Tibial nerve (tissue), 3 donors: Measurements from ENCODE around the gene RPEL1.

Experiments
- POLR2A ChIP-seq, 2 donors: fragments of 450-650 bp; IDR thresholded peaks; one replicate each; pipeline ENCODE4 v1.6.1; 2017; ENCODE audit warnings: antibody characterized with exemption in 2 of 2, mild to moderate bottlenecking in 2 of 2, moderate library complexity in 2 of 2
- TF ChIP-seq, protein P1 (sequence below), 5 experiments: fragments of 200-600 bp in 3 of 5; fragments of 450-650 bp in 2 of 5; sonication (generic) in 3 of 5; IDR thresholded peaks; one replicate each; pipeline ENCODE4 v1.5.1; 2016 to 2019; ENCODE audit warnings: antibody characterized with exemption in 5 of 5, mild to moderate bottlenecking in 3 of 5, moderate library complexity in 2 of 5

GRCh38 chr10:103199488-103199887, 46.2 kb upstream of the RPEL1 start:
- TF ChIP-seq, protein P1, sequence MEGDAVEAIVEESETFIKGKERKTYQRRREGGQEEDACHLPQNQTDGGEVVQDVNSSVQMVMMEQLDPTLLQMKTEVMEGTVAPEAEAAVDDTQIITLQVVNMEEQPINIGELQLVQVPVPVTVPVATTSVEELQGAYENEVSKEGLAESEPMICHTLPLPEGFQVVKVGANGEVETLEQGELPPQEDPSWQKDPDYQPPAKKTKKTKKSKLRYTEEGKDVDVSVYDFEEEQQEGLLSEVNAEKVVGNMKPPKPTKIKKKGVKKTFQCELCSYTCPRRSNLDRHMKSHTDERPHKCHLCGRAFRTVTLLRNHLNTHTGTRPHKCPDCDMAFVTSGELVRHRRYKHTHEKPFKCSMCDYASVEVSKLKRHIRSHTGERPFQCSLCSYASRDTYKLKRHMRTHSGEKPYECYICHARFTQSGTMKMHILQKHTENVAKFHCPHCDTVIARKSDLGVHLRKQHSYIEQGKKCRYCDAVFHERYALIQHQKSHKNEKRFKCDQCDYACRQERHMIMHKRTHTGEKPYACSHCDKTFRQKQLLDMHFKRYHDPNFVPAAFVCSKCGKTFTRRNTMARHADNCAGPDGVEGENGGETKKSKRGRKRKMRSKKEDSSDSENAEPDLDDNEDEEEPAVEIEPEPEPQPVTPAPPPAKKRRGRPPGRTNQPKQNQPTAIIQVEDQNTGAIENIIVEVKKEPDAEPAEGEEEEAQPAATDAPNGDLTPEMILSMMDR (IDR thresholded peaks at IDR 0.05): no peak
- no peak for TF ChIP-seq POLR2A (IDR thresholded peaks at IDR 0.05)
